ENCODE data around the gene MOB2.

The MOB2 gene

GRCh38 chr11:1523077-1523476 lies 36.5 kb upstream of the MOB2 start:
- DNase-seq (ENCODE audit: low spot score in 2 of 2) (no peak), ATAC-seq (ENCODE audit: low read depth) (no peak)
- Mint-ChIP-seq H3K36me3 (no peaks in the 10 kb centered on the region), H3K4me3 (no peak overlapping the region), H3K27me3 (no peaks in the 10 kb centered on the region), H3K27ac (peak overlapping the region; percentile 95), H3K9me3 (no peaks in the 10 kb centered on the region), H3K4me1 (peaks cover 37% of the 10 kb centered on the region)

DNA sequence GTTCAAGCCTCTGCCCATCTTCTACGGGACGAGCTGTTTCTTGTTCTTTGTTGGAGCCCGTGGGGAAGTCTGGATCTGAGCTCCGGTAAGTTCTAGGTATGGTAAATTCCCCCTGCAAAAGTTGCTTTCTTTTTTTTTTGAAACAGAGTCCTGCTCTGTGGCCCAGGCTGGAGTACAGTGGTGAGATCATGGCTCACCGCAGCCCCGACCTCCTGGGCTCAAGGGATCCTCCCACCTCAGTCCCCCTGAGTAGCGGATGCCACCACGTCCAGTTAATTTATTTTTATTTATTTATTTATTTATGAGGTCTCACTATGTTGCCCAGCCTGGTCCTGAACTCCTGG lies 35.5 kb upstream of the MOB2 start:
- Mint-ChIP-seq H3K36me3 (no peaks in the 10 kb centered on the region), H3K4me3 (peak overlapping the region; percentile 77), H3K9me3 (no peaks in the 10 kb centered on the region), H3K4me1 (peaks cover 44% of the 10 kb centered on the region), H3K27ac (peak overlapping the region; percentile 95), H3K27me3 (no peaks in the 10 kb centered on the region)
- DNase-seq (ENCODE audit: low spot score in 2 of 2) = no peak
- ATAC-seq (ENCODE audit: low read depth) = no peak

DNA sequence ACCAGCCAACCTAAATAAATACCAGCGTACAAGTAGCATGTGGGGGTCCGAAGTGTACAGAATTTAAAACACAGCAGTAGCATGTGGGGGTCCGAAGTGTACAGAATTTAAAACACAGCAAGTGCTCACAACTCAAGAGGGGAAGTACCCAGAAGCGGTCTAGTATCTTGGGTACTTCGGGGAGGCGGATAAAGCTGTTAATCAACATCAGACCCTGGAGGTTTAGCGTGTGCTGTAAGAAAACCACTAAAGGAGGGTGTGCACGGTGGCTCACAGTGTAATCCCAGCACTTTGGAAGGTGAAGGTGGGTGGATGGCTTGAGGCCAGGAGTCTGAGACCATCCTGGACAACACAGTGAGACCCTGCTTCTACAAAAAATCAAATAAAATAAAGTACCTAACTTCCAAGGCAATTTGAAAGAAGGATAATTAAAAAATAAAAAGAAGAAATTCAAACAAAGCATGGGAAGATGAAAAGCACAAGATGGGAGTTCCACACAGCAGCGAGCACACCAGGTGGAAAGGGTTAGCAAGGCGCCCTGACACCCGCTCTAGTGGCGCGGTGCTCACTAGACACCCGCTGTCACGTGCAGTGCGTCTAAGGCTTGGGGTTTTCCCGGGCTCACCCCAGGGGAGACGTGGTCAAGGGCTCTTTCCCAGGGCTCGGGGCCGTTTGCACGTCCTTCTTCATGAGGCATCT lies 35.0 kb upstream of the MOB2 start:
- ATAC-seq (ENCODE audit: low read depth) (peak; percentile 91), DNase-seq (ENCODE audit: low spot score in 2 of 2) (peak; percentile 76 to 79)
- peaks cover 47% of the 10 kb centered on the region for H3K4me1 Mint-ChIP-seq
- peak overlapping the region; percentile 77 for H3K4me3 Mint-ChIP-seq
- no peaks in the 10 kb centered on the region for H3K36me3 Mint-ChIP-seq
- H3K27ac Mint-ChIP-seq = peak overlapping the region; percentile 95
- no peaks in the 10 kb centered on the region for H3K27me3 Mint-ChIP-seq
- no peaks in the 10 kb centered on the region for H3K9me3 Mint-ChIP-seq

GRCh38 chr11:1520663-1521267 lies 34.2 kb upstream of the MOB2 start:
- Mint-ChIP-seq H3K4me1 (peaks cover 50% of the 10 kb centered on the region), H3K4me3 (peak overlapping the region; percentile 77), H3K27me3 (no peaks in the 10 kb centered on the region), H3K9me3 (no peaks in the 10 kb centered on the region), H3K36me3 (no peaks in the 10 kb centered on the region), H3K27ac (peak overlapping the region; percentile 95)
- peak; percentile 31 for ATAC-seq (ENCODE audit: low read depth)
- peak in 1 of 2 donors; percentile 45 for DNase-seq (ENCODE audit: low spot score in 2 of 2)

DNA sequence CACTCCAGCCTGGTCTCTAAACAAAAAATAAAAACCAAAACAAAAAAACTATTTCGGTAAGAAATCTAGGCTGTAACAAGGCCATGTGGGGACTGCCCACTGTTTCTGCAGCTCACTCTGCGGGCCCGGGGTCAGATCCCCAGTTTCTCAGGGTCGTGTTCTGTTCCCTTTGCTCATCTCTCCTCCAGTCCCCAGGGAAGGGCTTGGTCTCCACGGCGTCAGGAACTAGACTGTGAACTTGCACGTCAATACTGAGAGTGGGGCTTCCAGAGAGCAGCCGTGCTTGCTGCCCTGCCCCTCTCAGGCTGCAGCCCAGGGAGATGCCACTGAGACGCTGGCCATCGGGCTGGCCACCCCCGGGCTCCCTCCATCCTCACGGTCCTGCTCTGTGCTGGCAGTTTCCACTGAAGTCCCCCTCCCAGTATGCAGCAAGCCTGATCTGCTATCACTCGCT lies 33.7 kb upstream of the MOB2 start:
- ATAC-seq (ENCODE audit: low read depth) (no peak), DNase-seq (ENCODE audit: low spot score in 2 of 2) (no peak)
- H3K4me1 Mint-ChIP-seq = peaks cover 56% of the 10 kb centered on the region
- H3K27ac Mint-ChIP-seq = peak overlapping the region; percentile 95
- no peak overlapping the region for H3K4me3 Mint-ChIP-seq
- H3K9me3 Mint-ChIP-seq = no peaks in the 10 kb centered on the region
- H3K36me3 Mint-ChIP-seq = no peaks in the 10 kb centered on the region
- no peaks in the 10 kb centered on the region for H3K27me3 Mint-ChIP-seq

DNA sequence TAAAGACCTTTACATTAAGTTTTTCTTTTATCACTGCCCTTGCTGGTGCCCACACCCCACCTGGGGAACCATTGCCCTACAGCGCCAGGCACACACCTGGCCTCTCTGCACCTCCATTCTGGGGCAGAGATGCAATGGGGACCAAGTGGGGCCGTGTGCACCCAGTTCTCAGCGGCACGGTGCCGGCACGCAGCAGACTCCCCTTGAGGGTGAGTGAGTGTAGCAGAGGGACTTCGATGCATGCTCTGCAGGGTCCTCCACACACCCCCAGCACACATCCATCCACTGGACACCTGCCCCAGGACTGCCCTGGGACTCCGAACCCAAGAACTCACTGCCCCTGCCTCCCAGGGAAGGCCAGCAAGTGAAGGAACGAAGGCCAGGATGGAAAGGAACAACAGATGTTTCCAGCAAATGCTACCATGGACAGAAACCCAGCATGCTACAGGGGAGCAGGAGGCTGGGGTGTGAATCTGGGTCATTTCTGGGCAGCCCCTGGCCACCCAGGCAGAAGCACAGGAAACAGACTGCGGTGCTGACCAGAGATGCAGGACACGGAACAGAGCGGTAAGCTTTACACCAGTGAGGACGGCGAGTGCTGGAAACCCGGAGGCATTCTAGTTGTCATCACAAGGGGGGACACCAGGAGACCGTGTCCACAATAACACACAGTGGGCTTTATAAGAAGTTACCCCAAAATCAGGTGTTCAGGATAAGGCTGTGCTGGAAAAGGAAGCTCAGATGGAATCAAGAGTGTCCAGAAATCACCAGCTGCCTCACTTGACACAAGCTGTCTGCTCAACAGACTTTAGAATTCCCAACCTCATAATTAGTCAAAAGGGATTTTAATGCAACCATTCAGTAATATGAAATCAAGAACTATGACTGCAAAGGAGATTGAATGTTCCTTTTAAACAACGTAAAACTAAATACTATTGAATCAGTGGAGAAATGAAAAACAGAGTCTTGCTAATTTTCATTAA lies 32.7 kb upstream of the MOB2 start:
- Mint-ChIP-seq H3K4me3 (no peak overlapping the region), H3K27me3 (no peaks in the 10 kb centered on the region), H3K4me1 (peaks cover 60% of the 10 kb centered on the region)

GRCh38 chr11:1518301-1518700 lies 31.7 kb upstream of the MOB2 start:
- ATAC-seq (ENCODE audit: low read depth) (no peak), DNase-seq (ENCODE audit: low spot score in 2 of 2) (no peak)
- no peak overlapping the region for H3K27ac Mint-ChIP-seq
- peaks cover 55% of the 10 kb centered on the region for H3K4me1 Mint-ChIP-seq
- H3K9me3 Mint-ChIP-seq = no peaks in the 10 kb centered on the region
- H3K4me3 Mint-ChIP-seq = no peak overlapping the region
- H3K27me3 Mint-ChIP-seq = no peaks in the 10 kb centered on the region
- H3K36me3 Mint-ChIP-seq = peaks cover 5% of the 10 kb centered on the region

More for the DNA sequence above, 32.7 kb upstream of the MOB2 start:
- DNase-seq (ENCODE audit: low spot score in 2 of 2) = no peak
- no peak for ATAC-seq (ENCODE audit: low read depth)
- Mint-ChIP-seq H3K36me3 (peaks cover 1% of the 10 kb centered on the region), H3K27ac (no peak overlapping the region), H3K9me3 (no peaks in the 10 kb centered on the region)

DNA sequence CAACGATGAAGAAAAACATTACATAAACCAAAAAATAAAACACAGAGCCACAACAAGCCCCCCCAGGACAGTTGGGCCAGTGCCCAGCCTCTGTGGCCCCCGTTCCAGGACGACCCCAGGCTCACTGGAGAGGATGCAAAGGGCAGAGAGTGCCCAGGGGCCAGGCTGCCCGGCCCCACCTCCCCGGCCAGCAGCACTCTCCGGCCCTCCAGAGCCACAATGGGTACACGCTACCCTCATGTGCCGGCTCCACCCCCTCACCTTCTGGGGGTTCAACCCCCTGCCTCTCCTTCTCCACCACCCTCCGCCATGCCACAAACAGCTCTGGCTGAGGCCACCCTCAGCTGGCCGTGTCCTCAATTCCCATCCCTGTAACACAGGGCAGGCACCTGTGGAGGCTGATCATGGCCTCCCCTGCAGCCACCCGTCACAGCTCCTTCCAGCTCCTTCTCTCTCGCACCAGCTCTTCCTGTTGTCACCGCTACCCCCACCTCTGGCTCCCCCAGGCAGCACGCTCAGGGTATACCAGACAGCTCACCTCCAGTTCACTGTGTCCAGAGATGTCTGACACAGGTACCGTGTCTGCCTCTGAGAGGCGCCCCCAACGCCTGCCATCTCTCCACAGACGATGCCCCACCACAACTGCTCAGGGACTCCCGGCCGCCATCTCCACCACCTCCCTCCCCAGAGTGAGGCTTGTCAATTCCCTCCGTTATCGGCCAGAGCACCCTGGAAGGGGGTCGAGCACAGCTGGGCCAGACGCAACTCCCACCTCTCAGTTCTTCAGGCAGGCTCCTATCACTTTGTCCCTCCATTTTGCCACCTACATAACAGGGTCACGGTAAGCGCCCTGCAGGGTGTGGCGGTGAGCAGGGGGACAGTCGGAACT lies 30.8 kb upstream of the MOB2 start:
- Mint-ChIP-seq H3K27me3 (no peaks in the 10 kb centered on the region), H3K27ac (peak overlapping the region; percentile 64)

GRCh38 chr11:1516273-1517067 lies 29.9 kb upstream of the MOB2 start:
- no peaks in the 10 kb centered on the region for H3K27me3 Mint-ChIP-seq
- ATAC-seq (ENCODE audit: low read depth) (no peak), DNase-seq (ENCODE audit: low spot score in 2 of 2) (no peak)
- H3K27ac Mint-ChIP-seq = no peak overlapping the region
- H3K4me1 Mint-ChIP-seq = peaks cover 56% of the 10 kb centered on the region
- H3K36me3 Mint-ChIP-seq = peaks cover 8% of the 10 kb centered on the region
- no peaks in the 10 kb centered on the region for H3K9me3 Mint-ChIP-seq
- no peak overlapping the region for H3K4me3 Mint-ChIP-seq

More for the DNA sequence above, 30.8 kb upstream of the MOB2 start:
- peaks cover 7% of the 10 kb centered on the region for H3K36me3 Mint-ChIP-seq
- H3K9me3 Mint-ChIP-seq = no peaks in the 10 kb centered on the region
- ATAC-seq (ENCODE audit: low read depth) = no peak
- no peak overlapping the region for H3K4me3 Mint-ChIP-seq
- H3K4me1 Mint-ChIP-seq = peaks cover 56% of the 10 kb centered on the region
- no peak for DNase-seq (ENCODE audit: low spot score in 2 of 2)

DNA sequence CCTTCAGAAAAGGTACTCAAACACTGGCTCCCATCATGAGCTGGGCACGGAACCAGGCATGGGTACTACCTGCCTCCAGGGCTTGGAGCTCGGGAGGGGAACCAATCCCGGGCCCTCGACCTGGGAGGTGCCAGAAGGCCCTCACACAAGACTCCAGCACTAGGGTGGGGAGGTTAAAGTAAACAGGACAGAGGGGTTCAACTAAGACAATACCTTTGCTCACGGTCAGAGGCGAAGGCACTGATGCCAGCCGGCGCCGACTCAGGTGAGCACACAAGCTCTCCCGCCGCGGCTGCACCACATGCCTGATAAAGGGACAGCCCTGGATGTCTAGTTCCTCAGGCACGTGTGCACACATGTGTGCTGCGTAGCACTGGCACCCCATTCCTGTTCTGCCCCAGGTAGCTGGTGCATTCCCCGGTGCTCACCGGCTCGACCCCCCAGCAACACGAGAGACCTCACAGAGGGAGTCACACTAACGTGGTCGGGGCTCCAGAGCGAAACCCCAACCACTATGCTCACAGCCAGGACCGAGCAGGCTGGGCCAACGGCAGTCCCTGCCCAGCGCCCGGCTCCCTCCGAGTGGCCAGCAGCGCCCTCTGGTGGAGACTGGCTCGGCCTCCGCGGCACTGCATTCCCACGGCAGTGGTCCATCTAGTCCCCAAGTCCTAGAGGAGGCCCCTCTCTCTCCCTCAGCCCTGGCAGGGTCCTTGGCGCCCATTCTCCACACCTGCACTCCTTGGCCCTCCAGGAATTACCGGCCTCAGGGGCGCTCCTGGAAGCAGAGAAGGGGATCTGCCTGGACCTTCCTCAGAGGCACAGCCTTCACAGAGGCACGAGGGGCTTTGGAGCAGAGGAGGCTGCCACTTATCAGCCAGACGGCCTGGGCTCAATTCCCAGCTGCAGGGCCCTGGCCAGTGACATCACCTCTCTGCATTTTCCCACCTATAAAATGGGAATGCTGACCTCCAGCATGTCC lies 28.8 kb upstream of the MOB2 start:
- ATAC-seq (ENCODE audit: low read depth) (peak; percentile 94), DNase-seq (ENCODE audit: low spot score in 2 of 2) (peak; percentile 75 to 91)
- H3K27me3 Mint-ChIP-seq = no peaks in the 10 kb centered on the region
- no peak overlapping the region for H3K4me3 Mint-ChIP-seq
- H3K4me1 Mint-ChIP-seq = peaks cover 46% of the 10 kb centered on the region
- H3K27ac Mint-ChIP-seq = no peak overlapping the region
- H3K36me3 Mint-ChIP-seq = peaks cover 8% of the 10 kb centered on the region
- no peaks in the 10 kb centered on the region for H3K9me3 Mint-ChIP-seq

GRCh38 chr11:1514336-1515061 lies 27.9 kb upstream of the MOB2 start:
- no peak overlapping the region for H3K27ac Mint-ChIP-seq
- no peak for ATAC-seq (ENCODE audit: low read depth)
- no peaks in the 10 kb centered on the region for H3K27me3 Mint-ChIP-seq
- no peak for DNase-seq (ENCODE audit: low spot score in 2 of 2)
- peaks cover 8% of the 10 kb centered on the region for H3K36me3 Mint-ChIP-seq
- H3K4me1 Mint-ChIP-seq = peaks cover 46% of the 10 kb centered on the region
- H3K9me3 Mint-ChIP-seq = no peaks in the 10 kb centered on the region
- no peak overlapping the region for H3K4me3 Mint-ChIP-seq

All from memory B cell (primary cell).